GM12864 (cell line): ENCODE data around the gene TMEM232.

ENCODE experiments used
- DNase-seq: peaks from one replicate; pipeline ENCODE4 v3.0.0-alpha.2; 2011; ENCODE audit warnings: low read depth
- H3K4me3 ChIP-seq: 2 replicates; pipeline ENCODE4 v1.5.1; 2011; ENCODE audit warnings: mild to moderate bottlenecking, low read depth, low read length, control low read depth
- TF ChIP-seq, protein P1 (sequence below): IDR thresholded peaks from 2 replicates; pipeline ENCODE4 v1.5.1; 2011; ENCODE audit warnings: low read depth, mild to moderate bottlenecking, moderate library complexity, low read length, control low read depth, inconsistent platforms; ENCODE audit errors: missing control alignments

TMEM232 gene

DNA sequence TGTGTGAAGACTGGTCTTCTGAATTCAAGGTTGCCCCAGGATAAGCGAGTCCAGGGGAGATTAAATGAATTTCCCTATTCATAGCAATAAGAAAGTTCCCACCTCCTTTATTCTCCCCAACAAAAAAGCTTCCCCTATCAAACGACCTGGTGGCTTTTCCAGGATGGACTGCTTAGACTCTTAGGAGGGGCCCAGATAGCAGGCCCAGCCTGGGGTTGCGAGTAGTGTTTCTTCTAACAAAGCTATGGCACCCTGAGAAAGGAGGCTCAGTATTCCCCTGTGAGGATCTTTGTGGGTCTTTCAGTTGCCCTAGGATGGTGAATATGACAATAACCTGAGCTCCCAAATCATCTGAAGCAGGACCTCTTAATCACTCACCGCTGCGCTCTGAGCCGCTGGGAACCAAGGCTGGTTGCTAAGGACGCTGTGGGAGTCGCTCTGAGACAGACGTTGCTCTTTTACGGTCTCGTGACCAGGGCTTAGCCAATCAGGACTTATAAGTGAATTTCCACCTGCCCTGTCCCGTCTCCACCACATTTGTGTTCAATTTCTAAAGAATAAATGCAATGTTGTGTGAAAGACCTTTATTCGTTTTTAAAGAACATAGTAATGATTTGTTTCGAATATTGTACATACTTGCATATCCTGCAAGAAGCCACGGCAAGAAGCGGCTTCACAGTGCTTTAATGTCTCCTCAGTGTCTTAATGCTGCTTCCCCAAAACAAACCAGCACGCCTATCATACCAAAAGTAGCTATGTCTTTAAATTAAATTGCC is at the start of gene TMEM232:
TMEM232 (minus strand) TSS at position 423 of the 776 bp plus-strand sequence. CDS start 59,319 bp downstream, outside the sequence.
- no peak within 1 kb of the TSS for H3K4me3 ChIP-seq
- no peak for DNase-seq
- TF ChIP-seq, protein P1, sequence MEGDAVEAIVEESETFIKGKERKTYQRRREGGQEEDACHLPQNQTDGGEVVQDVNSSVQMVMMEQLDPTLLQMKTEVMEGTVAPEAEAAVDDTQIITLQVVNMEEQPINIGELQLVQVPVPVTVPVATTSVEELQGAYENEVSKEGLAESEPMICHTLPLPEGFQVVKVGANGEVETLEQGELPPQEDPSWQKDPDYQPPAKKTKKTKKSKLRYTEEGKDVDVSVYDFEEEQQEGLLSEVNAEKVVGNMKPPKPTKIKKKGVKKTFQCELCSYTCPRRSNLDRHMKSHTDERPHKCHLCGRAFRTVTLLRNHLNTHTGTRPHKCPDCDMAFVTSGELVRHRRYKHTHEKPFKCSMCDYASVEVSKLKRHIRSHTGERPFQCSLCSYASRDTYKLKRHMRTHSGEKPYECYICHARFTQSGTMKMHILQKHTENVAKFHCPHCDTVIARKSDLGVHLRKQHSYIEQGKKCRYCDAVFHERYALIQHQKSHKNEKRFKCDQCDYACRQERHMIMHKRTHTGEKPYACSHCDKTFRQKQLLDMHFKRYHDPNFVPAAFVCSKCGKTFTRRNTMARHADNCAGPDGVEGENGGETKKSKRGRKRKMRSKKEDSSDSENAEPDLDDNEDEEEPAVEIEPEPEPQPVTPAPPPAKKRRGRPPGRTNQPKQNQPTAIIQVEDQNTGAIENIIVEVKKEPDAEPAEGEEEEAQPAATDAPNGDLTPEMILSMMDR, result no peak

DNA sequence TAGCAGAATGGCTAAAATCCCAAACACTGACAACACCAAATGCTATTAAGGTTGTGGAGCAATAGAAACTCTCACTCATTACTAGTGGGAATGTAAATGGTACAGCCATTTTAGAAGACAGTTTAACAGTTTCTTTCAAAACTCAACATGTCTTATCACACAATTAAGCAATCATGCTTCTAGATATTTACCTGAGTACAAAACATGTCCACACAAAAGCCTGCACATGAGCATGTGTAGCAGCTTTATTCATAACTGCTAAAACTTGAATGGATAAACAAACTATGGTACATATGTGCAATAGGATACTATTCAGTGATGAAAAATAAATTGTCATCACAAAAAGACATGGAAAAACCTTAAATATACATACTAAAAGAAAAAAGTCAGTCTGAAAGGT is 43.8 kb upstream of the TMEM232 start:
- no peak for DNase-seq
- TF ChIP-seq, protein P1, result no peak

DNA sequence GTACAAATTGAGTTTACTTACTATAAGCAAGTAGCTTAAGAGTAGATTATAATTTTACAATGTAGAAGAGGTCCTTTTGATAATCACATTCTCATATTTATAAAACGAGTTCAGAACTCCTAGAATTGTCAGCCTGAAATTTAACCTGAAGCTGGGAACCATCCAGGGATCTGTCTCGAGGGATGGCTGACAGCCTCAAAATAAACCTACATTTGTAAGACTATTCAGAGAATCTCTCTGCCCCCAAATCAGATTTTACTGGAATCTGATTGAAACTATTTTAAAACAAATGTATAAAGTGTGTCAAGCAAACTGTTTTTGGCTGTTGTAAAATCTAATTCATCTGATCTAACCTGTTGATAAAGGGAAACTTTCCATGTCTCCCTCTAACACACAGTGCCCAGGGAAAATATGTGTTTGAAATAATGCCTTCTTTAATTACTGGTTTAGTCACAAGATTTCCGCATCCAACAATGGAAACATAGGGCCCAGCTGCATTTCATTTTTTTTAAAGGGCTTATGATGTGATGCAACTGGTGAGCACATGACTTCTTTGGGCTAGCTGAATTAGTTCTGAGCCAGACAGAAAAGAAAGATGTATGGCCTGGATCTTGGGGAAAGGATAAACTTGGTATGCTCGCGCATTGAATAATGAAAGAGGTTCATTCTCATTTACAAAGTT is 42.7 kb upstream of the TMEM232 start:
- H3K4me3 ChIP-seq, result no peak overlapping the region
- DNase-seq, result no peak
- TF ChIP-seq, protein P1, result no peak

More for the DNA sequence above, 43.8 kb upstream of the TMEM232 start:
- H3K4me3 ChIP-seq, result no peak overlapping the region

DNA sequence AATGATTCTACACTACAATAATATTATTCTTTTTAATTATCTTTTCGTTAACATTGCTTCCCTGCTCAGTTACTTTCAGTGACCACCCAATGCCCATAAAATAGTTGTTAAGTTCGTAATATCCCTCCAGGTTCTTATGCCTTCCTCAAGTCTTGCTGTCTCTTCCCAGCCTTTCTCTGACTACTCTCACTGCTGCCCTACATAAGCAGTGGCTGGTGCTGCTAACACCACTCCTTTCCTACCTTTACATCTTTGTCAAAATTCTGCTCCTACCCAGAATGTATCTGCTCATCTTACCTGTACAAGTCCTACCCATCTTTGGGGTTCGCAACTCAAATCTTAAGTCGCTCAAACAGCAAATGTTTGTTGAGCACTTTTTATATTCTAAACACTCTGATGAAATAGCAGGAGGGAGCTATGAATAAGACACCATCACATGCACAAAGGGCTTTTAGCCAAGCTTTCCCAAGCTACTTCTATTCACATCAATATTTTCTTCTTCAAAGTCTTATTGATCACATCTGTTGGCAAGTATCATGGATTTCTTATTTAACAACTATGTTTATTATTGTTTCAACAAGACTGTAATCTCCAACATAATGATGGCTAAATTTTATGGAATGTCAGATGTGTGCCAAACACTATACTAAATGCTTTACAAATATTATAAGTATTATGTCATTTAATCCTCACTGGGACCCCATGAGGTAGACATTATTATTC is 41.8 kb upstream of the TMEM232 start:
- no peak for DNase-seq
- TF ChIP-seq, protein P1, result no peak
- H3K4me3 ChIP-seq, result no peak overlapping the region

DNA sequence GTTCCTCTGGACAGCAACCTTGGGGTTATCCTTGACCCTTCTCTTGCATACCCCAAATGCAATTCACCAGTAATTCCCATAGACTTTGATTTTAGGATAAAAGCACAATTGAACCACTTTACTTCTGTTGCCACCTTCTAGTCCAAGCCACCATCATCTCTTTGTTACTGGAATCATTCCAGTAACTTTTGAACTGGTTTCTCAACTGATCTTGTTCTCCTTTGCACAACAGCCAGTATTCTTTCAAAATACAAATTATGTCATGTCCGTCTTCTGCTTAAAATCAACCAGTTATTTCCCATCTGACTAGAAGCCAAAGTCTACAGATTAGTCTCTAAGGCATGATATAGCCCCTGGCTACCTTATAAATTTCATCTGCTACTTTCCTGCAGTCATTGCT is 33.7 kb upstream of the TMEM232 start:
- TF ChIP-seq, protein P1, result no peak
- no peak overlapping the region for H3K4me3 ChIP-seq
- DNase-seq, result no peak

DNA sequence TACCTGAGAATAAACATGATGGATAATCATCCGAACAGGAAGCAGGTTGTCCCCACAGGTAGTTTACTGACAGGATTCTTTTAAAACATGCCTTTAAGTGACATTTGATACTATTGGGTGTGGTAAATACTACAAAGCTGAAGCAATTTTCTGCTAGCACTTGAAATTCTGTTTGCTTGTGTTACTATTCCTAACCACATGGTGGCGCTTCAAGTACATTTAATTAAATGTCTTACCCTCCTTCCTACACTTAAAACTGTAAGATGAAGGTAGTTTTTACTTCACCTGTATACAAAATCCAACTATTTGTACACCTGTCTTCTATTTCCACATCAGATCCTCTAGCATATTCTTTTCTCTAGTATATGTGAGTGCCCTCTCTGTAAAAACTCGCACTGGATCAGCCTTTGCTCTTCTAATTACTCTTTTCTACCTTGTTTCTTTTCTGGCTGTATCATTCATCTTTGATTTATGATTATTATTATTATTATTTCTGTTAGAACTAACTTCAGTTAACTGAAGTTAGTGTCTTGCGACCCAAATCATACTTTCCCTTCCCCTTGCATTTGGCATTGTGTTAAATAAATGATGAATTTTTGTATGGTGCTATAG is 30.8 kb upstream of the TMEM232 start:
- no peak overlapping the region for H3K4me3 ChIP-seq
- TF ChIP-seq, protein P1, result peak; percentile 57
- DNase-seq, result no peak
